H1 (cell line): ENCODE results near the gene ASAP2.
"Not testable (repeated sequence)": the region's sequence is repeated elsewhere in the genome, so short reads cannot be mapped to it uniquely, and the experiment has no call there.

Source experiments
- CHD1 ChIP-seq: IDR thresholded peaks from 2 replicates; pipeline ENCODE4 v1.6.1; 2012; ENCODE audit warnings: low read depth, low read length, improper control_type of control experiment
- CTBP2 ChIP-seq: IDR thresholded peaks from 2 replicates; pipeline ENCODE4 v1.7.0; 2011; ENCODE audit warnings: borderline replicate concordance, mild to moderate bottlenecking, moderate library complexity, mixed read lengths, low read length; ENCODE audit not compliant: insufficient read depth, insufficient read length
- CTCF ChIP-seq, 3 experiments: IDR thresholded peaks; 1 replicate in 2 of 3; 2 replicates in 1 of 3; pipeline versions ENCODE4 v1.5.1 to v1.6.1; 2011; ENCODE audit warnings: low read length in 3 of 3, mild to moderate bottlenecking in 3 of 3, inconsistent platforms in 2 of 3, low read depth in 1 of 3, moderate library complexity in 1 of 3; ENCODE audit not compliant: insufficient read depth in 1 of 3; ENCODE audit errors: control extremely low read depth in 1 of 3
- EP300 ChIP-seq, 2 experiments: IDR thresholded peaks; 1 replicate in 1 of 2; 2 replicates in 1 of 2; pipeline ENCODE4 v1.6.1; 2011 to 2012; ENCODE audit warnings: low read depth in 2 of 2, low read length in 2 of 2, mild to moderate bottlenecking in 2 of 2, borderline replicate concordance in 1 of 2, inconsistent platforms in 1 of 2, moderate library complexity in 1 of 2
- RAD21 ChIP-seq, 2 experiments: IDR thresholded peaks in 1 of 2; conservative IDR thresholded peaks in 1 of 2; 2 replicates each; pipeline ENCODE4 v1.6.1; 2011; ENCODE audit warnings: low read depth in 2 of 2, low read length in 2 of 2, improper control_type of control experiment in 1 of 2, inconsistent platforms in 1 of 2, mild to moderate bottlenecking in 1 of 2, moderate library complexity in 1 of 2
- RNF2 ChIP-seq: fragments of 200-900, 300-1000 bp; sonication (generic); IDR thresholded peaks from 2 replicates; pipeline ENCODE4 v1.7.1; 2016; ENCODE audit warnings: borderline replicate concordance, low read depth, mild to moderate bottlenecking, antibody characterized with exemption, low read length; ENCODE audit not compliant: poor library complexity, severe bottlenecking; ENCODE audit errors: missing control alignments
- RXRA ChIP-seq: IDR thresholded peaks from 2 replicates; pipeline ENCODE4 v1.6.1; 2011; ENCODE audit warnings: low read depth, mild to moderate bottlenecking, low read length, moderate library complexity; ENCODE audit not compliant: insufficient read depth
- SP4 ChIP-seq: IDR thresholded peaks from 2 replicates; pipeline ENCODE4 v1.6.1; 2012; ENCODE audit warnings: low read length, inconsistent platforms
- TEAD4 ChIP-seq: IDR thresholded peaks from 2 replicates; pipeline ENCODE4 v1.6.1; 2012; ENCODE audit warnings: low read depth, low read length, inconsistent platforms, mixed read lengths

GRCh38 chr2:9398251-9398650, 191.6 kb downstream of the ASAP2 start:
- TF ChIP-seq RAD21 (IDR thresholded peaks at IDR 0.05 in 1 of 2, conservative IDR thresholded peaks at IDR 0.05 in 1 of 2; ENCODE audit: low read depth in 2 of 2, low read length in 2 of 2); RNF2; RXRA; TEAD4; EP300 (IDR thresholded peaks at IDR 0.05; ENCODE audit: borderline replicate concordance in 1 of 2, low read depth in 2 of 2, low read length in 2 of 2); CTCF (IDR thresholded peaks at IDR 0.05; ENCODE audit: control extremely low read depth in 1 of 3, insufficient read depth in 1 of 3, low read depth in 1 of 3, low read length in 3 of 3); CHD1; SP4; CTBP2: not testable (repeated sequence)
